Heart left ventricle (tissue), 13 donors: ENCODE data around the gene OR2B6.

ENCODE experiments used
- CTCF ChIP-seq, 12 donors: fragments of 200-600 bp; sonication (generic) in 4 of 12; IDR thresholded peaks; one replicate each; pipeline versions ENCODE4 v1.5.0 to v1.8.0; 2018 to 2022; ENCODE audit warnings: antibody characterized with exemption in 12 of 12, mild to moderate bottlenecking in 5 of 12
- POLR2A ChIP-seq, 2 donors: fragments of 450-650 bp; IDR thresholded peaks; one replicate each; pipeline ENCODE4 v1.6.1; 2017; ENCODE audit warnings: antibody characterized with exemption in 2 of 2, mild to moderate bottlenecking in 2 of 2, moderate library complexity in 2 of 2
- donor health status: ischemic (EF 13 %, LVEDD 7.1; RV severe dilation, severe dysfunction).
- donor health status: DM: no; HTN: yes; CAD: no.
- donor health status: DM: no; HTN: no; CAD: no.
- donor health status: ischemic (EF 25% LVEDD 6.9; RV normal size, moderate dysfunction).
- donor health status: ischemic (EF 25% LVEDD 5.7; RV mildly dilated, moderate dysfunction).
- donor health status: ischemic (EF 35%, LVEDD 5.7; RV mildly dilated, moderate dysfunction).
- donor health status: nonischemic (EF 11% LVEDD 7.7; RV severe dilation, severe dysfunction).
- donor health status: DM: yes; HTN: yes; CAD: no.
- donor health status: PGD.
- donor health status: ischemic (EF 29% LVEDD 5.4; RV normal size, mild dysfunction).
- donor health status: nonischemic (EF 23%, LVEDD 6.1; RV moderate dilation, normal function).

GRCh38 chr6:27908017-27908416, 49.0 kb upstream of the OR2B6 start:
- TF ChIP-seq CTCF (IDR thresholded peaks at IDR 0.05) (no peak), POLR2A (IDR thresholded peaks at IDR 0.05) (no peak)
